SHP77 treated with DMSO at 0.1 percent for 48 hours (cell line): ENCODE data around the gene LIMS4.
"Not testable (repeated sequence)": the region's sequence is repeated elsewhere in the genome, so short reads cannot be mapped to it uniquely, and the experiment has no call there.

Experiments used
- DNase-seq: peaks from one replicate; lab custom pipeline; 2025; lab: John Stamatoyannopoulos, UW

LIMS4 gene, protein sequence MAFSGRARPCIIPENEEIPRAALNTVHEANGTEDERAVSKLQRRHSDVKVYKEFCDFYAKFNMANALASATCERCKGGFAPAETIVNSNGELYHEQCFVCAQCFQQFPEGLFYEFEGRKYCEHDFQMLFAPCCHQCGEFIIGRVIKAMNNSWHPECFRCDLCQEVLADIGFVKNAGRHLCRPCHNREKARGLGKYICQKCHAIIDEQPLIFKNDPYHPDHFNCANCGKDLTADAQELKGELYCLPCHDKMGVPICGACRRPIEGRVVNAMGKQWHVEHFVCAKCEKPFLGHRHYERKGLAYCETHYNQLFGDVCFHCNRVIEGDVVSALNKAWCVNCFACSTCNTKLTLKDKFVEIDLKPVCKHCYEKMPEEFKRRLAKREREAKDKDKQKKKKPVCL

DNA sequence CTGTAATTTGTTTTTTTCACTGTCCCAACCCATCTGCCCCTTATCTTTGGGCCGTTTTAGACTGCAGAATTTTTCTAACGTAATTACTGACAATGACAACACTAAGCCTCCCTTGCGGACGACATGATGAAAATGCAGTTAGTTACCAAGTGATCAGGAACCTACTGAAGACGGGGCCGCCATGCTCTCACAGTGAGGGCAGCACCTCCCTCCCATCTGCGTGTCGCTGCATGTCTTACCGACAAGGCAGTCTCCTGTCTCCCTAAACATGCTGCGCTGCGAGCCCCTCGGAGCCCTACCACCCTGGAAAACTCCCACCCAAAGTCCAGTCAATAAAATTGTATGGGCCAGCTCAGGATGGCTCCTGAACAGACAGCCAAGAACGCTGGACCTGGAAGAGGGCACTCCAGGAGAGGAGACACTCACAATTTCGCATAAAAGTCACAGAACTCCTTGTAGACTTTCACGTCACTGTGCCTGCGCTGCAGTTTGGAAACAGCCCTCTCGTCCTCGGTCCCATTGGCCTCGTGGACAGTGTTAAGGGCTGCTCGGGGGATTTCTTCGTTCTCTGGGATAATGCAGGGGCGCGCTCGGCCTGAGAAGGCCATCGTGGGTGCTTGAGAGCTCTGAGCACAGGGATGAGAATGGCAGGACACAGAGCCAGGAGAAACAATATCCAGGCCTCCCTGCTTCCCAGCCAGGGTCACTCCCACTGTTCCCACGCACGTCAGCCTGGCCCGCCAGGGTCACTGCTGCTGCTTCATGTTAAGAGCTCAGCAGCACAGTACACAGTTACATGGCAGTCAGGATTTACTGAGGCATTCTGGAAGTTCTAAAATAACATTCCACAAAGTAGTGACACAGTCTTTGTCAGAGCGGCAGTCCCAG lies at the start of gene LIMS4:
TSS of gene LIMS4 (minus strand) at position 646 of the 888 bp plus-strand sequence. CDS start at position 608, 38 bp downstream.
- not testable (repeated sequence) for DNase-seq

DNA sequence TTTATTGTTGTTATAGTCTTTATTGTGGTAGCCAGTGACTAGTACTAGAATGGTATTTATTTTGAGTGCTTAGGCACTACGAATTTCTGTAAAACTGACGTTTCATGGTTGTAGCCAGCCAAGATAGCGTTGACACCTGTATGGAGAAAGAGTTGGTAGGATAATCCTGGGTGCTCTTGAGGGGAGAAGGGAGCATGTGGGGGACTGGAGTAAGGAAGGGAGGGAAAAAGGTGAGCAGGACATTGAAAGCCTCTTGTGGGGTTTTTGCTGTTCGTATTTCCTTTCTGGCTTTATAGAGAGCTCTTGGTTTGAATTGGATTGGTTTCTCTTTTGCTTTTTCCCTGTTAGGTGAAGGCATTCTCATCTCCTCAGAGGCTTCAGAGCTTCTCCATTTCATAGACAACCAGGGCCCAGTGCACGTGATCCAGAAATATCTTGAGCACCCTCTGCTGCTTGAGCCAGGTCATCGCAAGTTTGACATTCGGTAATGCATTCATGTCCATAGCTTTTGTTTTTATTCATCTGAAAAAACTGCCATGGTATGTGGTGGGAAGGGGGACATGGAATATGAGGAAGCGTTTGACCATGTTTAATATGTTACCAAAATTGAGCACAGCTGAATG lies 27.2 kb upstream of the LIMS4 start:
- DNase-seq = not testable (repeated sequence)

- not testable (repeated sequence) for DNase-seq
These were observed 23.4 kb upstream of the LIMS4 start for GRCh38 chr2:110496027-110496426.

GRCh38 chr2:110494488-110494887 lies 21.9 kb upstream of the LIMS4 start:
- not testable (repeated sequence) for DNase-seq

DNA sequence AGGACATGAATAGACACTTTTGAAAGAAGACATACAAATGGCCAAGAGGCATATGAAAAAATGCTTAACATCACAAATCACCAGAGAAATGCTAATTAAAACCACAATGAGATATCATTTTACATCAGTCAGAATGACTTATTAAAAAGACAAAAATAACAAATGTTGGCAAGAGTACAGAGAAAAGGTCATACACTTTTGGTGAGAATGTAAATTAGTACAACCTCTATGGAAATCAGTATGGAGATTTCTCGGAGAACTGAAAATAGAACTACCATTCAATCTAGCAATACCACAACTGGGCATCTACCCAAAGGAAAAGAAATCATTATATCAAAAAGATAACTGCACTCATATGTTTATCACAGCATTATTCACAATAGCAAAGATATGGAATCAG lies 16.4 kb upstream of the LIMS4 start:
- DNase-seq = not testable (repeated sequence)

DNA sequence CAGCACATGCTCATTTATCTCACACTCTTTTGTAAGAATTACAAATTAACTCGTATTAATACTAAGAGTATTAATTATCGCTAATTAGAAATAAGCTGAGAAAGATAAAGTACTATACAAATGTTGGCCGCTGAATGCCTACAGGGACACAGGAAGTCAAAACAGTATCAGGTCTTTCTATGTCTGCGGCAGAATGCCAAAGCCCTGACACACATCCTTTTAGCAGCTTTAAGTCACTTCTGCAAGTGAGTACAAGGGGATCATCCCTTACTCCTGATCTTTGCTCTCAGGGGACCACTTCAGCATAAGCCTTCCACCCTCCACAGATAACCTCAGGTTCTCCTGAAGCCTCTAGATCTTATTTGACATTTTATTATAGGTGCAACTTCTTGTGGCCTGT lies 10.1 kb upstream of the LIMS4 start:
- DNase-seq = not testable (repeated sequence)

DNA sequence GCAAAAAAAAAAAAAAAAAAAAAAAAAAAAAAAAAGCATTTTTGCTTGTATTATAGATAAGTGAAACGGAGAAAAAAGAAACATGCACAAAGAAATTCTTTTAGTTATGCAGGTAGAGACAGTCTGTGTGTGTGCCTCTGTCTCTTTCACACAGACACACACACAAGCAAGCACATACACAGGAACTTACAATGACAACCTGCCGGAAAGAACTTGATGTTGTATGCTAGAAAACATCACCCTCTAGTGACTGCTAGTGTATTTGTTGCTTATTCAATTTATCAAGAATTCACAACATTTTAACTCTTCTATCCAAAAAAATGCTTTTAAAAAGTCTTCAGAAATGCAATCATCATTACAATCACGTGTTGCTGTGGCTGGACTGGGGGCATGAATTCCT lies 8.6 kb upstream of the LIMS4 start:
- not testable (repeated sequence) for DNase-seq

DNA sequence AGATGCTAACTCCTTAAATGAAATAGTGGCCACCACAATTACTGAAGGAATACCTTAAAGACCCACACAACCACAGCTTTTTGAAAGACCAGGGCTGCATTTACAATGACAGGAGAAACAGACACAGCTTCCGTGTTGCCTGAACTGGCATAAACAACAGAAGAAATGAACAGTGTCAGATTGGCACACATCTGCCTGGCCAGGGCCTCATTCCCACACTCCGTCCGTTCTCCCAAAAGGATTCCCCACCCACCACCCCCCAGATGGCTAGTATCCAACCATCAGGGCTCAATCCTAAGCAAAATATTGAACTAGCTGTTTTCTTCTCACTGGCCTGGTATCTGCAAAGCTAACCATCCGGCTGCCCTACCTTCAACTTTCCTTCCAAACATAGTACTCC lies 7.5 kb upstream of the LIMS4 start:
- DNase-seq = not testable (repeated sequence)

DNA sequence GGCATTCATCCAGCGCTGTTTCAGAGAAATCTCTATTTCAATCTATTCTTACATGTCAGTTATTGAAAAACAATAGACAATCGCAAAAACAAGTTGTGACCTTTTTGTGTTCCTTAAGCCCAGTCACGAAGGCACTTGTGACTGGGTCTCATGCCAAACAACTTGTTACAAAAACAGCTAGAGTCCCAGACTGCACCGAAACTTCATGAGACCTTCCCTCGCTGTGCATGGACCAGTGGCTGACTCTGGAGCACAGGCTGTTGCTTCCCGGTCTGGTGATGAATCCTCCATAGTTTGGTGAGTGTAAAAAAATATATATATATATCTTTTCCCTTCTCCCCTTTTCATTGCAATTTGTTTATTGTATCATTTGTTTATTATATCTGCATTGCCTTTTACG lies 4.8 kb upstream of the LIMS4 start:
- not testable (repeated sequence) for DNase-seq

DNA sequence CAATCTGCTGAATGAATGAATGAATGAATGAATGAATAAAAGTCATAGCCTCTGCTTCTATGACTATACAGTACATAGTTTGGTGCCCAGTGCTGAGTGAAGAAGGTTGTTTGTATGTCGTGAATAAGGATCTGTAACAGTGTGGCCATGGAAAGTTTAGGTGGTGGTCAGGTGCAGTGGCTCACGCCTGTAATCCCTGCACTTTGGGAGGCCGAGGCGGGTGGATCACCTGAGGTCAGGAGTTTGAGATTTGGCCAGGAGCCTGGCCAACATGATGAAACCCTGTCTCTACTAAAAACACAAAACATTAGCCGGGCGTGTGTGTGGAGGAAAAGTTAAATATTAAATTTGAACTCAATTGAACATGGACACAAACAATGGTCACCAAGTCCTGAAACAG lies 4.3 kb upstream of the LIMS4 start:
- not testable (repeated sequence) for DNase-seq

GRCh38 chr2:110475627-110476359 lies 3.2 kb upstream of the LIMS4 start:
- not testable (repeated sequence) for DNase-seq

GRCh38 chr2:110474898-110475297 lies 2.3 kb upstream of the LIMS4 start:
- not testable (repeated sequence) for DNase-seq

DNA sequence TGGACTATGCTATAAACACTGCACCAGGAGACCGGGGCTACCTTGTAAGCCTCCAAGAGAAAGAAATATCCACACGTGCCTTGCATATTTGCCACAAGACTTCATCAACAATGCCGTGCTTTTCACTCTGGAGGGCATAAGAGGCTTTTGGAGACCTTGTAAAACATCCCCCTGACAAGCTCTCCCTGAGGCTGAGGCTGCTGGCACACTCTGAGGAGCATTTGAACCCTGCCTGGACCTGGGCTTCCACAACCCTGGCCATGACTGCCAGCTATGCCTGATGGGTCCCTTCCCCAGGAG lies 393 bp upstream of the LIMS4 start:
- DNase-seq = not testable (repeated sequence)

- not testable (repeated sequence) for DNase-seq
These were observed 3.7 kb downstream of the LIMS4 start for GRCh38 chr2:110468921-110469320.

- not testable (repeated sequence) for DNase-seq
These were observed 7.3 kb downstream of the LIMS4 start for GRCh38 chr2:110465312-110465711.

DNA sequence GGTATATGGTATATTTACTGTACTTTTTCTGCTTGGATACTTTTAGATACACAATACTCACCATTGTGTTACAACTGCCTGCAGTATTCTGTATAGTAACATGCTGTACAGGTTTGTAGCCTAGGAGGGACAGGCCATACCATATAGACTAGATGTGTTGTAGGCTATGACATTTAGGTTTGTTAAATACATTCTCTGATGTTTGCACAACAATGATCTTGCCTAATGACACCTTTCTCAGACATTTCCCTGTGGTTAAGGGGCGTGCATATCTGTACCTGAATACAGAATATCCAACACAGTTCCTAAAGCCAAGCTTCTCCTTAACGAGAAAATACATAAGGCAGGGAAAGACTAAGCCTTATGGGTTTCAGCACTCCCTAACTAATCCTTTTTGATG lies 10.2 kb downstream of the LIMS4 start:
- not testable (repeated sequence) for DNase-seq

DNA sequence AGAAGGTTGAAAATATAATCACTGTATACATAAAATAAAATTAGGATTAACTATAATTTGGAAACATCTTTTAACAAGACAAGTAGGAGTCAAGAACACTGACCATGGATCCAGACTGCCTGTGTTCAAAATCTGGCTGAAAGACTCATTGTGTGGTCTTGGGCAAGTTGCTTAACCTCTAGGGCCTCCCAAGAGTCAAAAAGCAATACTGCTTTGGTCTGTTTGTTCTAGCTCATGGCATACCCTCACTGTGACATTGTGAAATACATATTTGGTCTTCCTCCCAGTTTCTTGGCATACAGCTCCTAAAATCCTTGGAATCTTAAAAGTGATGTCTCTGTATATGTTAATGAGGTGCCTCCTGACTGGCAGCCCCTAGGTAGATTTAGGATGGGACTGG lies 12.3 kb downstream of the LIMS4 start:
- not testable (repeated sequence) for DNase-seq

DNA sequence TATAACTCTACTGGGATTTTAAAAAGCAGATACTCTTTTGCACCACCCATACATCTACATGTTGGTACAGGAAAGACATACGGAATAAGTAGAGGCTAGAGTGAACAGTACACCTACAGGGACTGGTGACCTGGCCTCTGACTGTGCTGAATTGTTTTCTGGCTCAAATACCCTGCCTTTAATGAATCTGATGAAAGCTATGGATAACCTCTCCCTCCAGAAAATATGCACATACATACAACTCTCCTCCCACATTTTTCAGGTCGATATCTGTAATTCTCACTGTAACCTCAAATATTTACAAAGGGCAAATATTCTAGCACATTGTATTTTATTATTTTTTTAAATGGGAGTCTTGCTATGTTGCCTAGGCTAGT lies 15.4 kb downstream of the LIMS4 start:
- DNase-seq = not testable (repeated sequence)

DNA sequence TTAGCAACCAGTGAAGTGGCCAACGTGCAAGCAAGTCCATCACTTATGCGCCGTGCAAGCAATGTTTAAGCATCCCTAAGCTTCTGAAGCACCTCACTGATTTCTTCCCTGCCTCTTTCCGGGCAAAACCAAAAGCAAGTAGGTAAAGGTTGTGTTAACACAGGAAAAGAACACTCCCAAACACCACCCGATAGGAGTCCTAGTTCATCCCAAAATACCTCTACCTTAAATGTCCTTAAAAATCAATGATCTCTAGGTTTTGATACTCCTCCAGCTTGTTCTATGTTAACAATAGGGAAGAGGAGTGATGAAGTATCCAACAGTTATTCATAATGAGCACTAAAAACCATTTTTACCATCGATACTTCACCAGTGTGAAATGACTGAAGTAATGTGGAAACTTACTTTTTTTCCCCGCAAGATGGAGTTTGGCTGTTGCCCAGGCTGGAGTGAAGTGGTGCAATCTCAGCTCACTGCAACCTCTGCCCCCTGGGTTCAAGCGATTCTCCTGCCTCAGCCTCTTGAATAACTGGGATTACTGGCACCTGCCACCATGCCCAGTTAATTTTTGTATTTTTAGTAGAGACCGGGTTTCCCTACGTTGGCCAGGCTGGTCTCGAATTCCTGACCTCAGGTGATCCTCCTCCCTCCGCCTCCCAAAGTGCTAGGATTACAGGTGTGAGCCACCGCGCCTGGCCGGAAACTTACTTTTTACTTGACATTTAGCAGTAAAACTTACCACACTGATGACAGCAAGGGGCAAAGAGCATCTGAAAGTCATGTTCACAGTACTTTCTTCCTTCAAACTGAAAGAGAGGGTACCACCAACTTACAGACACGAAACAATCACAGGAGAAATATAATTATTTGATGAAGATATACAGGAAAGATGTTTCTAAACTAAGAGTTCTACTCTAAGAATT lies 16.1 kb downstream of the LIMS4 start:
- not testable (repeated sequence) for DNase-seq

- not testable (repeated sequence) for DNase-seq
These were observed 17.4 kb downstream of the LIMS4 start for GRCh38 chr2:110455080-110455670.
